GM10266 (cell line): Measurements from ENCODE around the gene IGSF11.

Experiments used
- DNase-seq: peaks from one replicate; pipeline ENCODE4 v3.0.0; 2012; ENCODE audit errors: extremely low spot score
- TF ChIP-seq, protein P1 (sequence below): IDR thresholded peaks from 2 replicates; pipeline ENCODE4 v1.5.1; 2012; ENCODE audit warnings: mild to moderate bottlenecking, low read depth; ENCODE audit not compliant: control insufficient read depth, insufficient read depth; ENCODE audit errors: missing control alignments

IGSF11 gene

DNA sequence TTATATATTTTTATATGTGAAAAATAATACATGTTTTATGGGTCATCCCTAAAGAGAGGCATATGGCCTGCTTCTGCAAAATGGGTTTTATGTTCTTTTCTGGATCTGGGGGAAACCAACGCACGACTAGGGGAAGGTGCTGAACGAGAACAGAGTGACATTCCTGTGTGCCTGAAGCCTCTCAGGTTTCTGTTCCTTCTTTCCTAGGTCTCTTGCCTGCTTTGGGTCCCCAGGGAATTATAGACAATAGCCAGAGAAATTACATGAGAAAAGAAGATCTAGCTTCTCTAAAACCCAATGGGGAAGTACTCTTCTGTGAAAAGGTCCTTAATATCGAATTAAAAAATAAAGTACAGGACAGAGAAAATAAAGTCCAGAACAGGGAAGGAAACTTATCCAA lies 66.5 kb downstream of the IGSF11 start:
- TF ChIP-seq, protein P1, sequence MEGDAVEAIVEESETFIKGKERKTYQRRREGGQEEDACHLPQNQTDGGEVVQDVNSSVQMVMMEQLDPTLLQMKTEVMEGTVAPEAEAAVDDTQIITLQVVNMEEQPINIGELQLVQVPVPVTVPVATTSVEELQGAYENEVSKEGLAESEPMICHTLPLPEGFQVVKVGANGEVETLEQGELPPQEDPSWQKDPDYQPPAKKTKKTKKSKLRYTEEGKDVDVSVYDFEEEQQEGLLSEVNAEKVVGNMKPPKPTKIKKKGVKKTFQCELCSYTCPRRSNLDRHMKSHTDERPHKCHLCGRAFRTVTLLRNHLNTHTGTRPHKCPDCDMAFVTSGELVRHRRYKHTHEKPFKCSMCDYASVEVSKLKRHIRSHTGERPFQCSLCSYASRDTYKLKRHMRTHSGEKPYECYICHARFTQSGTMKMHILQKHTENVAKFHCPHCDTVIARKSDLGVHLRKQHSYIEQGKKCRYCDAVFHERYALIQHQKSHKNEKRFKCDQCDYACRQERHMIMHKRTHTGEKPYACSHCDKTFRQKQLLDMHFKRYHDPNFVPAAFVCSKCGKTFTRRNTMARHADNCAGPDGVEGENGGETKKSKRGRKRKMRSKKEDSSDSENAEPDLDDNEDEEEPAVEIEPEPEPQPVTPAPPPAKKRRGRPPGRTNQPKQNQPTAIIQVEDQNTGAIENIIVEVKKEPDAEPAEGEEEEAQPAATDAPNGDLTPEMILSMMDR: no peak
- no peak for DNase-seq

DNA sequence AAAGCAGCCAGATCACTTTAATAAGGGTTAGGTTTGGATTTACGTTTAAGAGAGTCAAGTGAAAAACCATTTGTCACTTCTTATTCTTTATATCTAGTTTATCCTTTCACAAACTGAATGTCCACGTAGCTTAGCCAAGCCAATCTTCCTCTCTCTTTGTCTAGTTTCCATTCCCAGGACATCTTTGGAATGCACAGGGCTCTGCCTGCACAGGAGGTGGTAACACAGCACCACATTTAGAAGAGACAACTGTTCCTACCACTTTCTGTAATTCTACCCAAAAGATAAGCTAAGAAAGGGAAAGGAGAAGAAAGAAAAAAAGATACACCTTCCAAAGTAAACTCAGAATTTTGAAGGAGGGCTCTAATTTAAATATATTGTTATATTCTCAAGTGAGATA lies 67.9 kb downstream of the IGSF11 start:
- DNase-seq: no peak
- TF ChIP-seq, protein P1: no peak

DNA sequence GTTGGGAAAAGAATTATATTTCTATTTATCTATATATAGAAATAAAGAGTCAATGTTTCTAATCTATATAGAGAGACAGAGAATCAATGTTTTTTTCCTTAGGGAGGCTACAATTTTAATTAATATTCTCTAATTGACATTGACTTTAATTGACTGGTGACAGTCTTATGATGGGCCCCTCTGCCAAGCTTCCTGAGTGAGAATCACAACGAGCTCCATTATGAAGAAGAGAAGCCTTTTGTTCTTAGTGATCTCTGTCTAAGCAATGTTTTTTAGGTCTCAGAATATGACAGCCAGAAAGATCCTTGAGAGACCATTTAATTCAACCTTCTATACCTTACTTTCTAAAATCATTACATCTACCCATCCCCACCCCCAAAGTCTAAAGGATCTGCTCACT lies 70.9 kb downstream of the IGSF11 start:
- no peak for DNase-seq
- TF ChIP-seq, protein P1: no peak

DNA sequence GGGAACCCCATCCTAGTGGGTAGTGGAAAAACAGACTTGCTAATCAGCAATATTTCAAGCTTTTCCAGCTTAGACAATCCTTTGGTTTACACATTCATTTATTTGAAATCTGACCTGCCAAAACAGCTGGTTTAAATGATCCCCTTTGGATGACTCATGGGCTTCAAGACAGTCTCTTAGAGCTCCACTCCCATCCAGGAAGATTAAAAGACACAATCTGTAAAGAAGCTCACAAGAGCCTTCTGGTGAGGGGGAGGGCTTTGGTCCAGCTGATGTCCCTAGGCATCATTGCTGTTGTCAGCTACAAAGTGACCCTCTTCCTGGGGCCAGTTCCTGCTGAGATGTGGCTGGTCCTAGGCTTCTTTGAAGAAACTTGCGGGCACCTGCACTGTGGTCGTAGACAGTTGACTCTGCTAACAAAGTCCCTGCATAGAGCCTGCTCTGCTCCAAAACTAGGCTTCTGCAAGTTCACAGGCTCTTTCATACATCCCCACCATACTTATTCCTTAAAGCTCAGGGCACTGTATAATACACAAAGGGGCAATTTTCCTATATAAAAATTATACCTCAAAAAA lies 73.7 kb downstream of the IGSF11 start:
- TF ChIP-seq, protein P1: no peak
- no peak for DNase-seq

DNA sequence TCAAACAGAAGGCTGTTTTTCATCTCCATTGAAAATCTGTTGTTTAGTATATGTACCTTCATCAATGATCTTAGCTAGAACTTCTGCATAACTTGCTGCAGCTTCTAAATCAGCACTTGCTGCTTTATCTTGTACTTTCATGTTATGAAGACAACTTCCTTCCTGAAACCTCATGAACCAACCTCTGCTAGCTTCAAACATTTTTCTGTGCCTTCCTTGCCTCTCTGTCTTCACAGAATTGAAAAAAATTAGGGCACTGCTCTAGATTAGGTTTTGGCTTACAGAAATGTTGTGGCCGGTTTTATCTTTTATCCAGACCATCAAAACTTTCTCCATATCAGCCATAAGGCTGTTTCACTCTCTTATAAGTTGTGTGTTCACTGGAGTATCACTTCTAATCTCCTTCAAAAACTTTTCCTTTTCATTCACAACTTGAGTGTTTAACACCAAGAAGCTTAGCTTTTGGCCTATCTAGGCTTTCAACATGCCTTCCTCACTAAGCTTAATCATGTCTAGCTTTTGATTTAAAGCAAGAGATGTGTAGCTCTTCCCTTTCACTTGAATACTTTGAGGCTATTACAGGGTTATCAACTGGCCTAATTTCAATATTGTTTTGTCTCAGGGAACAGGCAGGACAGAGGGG lies 78.6 kb downstream of the IGSF11 start:
- TF ChIP-seq, protein P1: no peak
- DNase-seq: no peak

DNA sequence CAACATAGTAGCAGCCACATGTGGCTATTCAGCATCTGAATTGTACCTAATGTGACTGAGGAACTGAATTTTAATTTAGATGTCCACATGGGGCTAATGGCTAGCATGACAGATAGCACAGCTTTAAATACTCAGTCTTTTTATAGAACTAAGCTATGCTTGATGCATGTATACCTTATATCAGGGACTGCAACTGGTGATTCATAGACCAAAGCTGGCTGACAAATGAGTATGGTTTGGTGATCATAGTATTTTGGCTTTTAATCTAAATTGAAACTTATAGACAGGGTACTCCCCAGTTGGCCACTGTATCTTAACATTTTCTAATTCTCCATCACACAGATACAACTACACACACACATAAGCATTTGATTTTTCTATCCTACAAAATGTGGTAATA lies 83.6 kb downstream of the IGSF11 start:
- DNase-seq: no peak
- TF ChIP-seq, protein P1: no peak

DNA sequence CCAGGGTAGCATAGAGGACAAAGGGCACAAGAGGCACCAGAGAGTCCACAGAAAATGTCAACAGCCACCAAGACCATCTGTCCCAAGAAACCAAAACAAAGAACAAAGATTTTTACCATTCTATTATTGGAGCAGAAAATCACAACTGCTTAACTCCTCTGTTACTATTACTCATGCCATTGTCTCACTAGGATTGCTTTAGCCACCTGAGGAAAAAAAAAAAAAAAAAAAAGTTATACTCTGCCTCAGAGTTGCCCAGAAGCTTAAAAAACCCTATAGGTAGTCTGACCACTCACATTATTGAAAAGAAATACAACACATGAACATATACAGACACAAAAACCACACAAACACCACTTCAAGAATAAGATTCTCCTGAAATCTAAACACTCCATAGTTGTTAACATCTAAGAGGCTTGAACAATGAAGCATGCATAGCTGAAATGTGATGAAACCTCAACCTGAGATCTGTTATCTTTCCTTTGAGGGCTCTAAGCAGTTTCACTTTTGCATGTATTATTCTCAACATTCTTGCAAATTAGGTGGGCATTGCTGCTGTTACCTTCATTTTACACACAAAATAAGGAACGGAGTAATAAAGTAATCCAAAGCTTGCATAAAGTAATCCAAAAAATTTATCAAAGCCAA lies 85.4 kb downstream of the IGSF11 start:
- DNase-seq: no peak
- TF ChIP-seq, protein P1: no peak
